ENCODE measurements around the gene SS18L1.

GRCh38 chr20:62105592-62105991 is 38.0 kb upstream of the SS18L1 start:
- no peak for TF ChIP-seq CTCF (IDR thresholded peaks at IDR 0.05)
- TF ChIP-seq POLR2AphosphoS5 (IDR thresholded peaks at IDR 0.05), result no peak
- no peak for TF ChIP-seq POLR2A (IDR thresholded peaks at IDR 0.05)
- TF ChIP-seq EP300 (IDR thresholded peaks at IDR 0.05), result no peak

Data from upper lobe of left lung (tissue), 4 donors.